CD4-positive, CD25-positive, alpha-beta regulatory T cell (primary cell): Measurements from ENCODE around the gene ZNF497. TPM values are rescaled to one million over a fixed set of nuclear protein-coding genes. Genes with fewer than 3 reads are reported as not detected.

ENCODE experiments used
- ATAC-seq, 2 donors: fragments of 150-1000 bp; cut with Tn5 transposase; one replicate each; pipeline ENCODE4 v1.10.0; 2021; ENCODE audit warnings: low read depth in 2 of 2, moderate number of reproducible peaks in 2 of 2, moderate library complexity in 1 of 2
- DNase-seq, 3 donors: peaks; one replicate each; pipeline versions ENCODE4 v3.0.0 to v3.0.0-alpha.2; 2012 to 2022; ENCODE audit warnings: mixed read lengths in 1 of 3
- H3K27ac ChIP-seq: one replicate; pipeline ENCODE4 v1.7.0; 2013; ENCODE audit warnings: mild to moderate bottlenecking, low read length; ENCODE audit not compliant: insufficient read depth, poor library complexity, severe bottlenecking
- H3K27me3 ChIP-seq: one replicate; pipeline ENCODE4 v1.7.0; 2013; ENCODE audit warnings: low read length; ENCODE audit not compliant: control insufficient read depth, insufficient read depth
- H3K36me3 ChIP-seq: one replicate; pipeline ENCODE4 v1.7.0; 2013; ENCODE audit warnings: mild to moderate bottlenecking, low read length, moderate library complexity; ENCODE audit not compliant: control insufficient read depth, insufficient read depth
- H3K4me1 ChIP-seq: 2 replicates; pipeline ENCODE4 v1.7.0; 2013; ENCODE audit warnings: mild to moderate bottlenecking, low read length; ENCODE audit not compliant: insufficient read depth, control insufficient read depth, poor library complexity, severe bottlenecking
- H3K4me3 ChIP-seq: one replicate; pipeline ENCODE4 v1.7.0; 2013; ENCODE audit warnings: low read depth, mild to moderate bottlenecking, low read length, moderate library complexity
- H3K9me3 ChIP-seq, 2 experiments: 1 replicate in 1 of 2; 2 replicates in 1 of 2; pipeline ENCODE4 v1.7.0; 2013; ENCODE audit warnings: low read length in 2 of 2, mild to moderate bottlenecking in 1 of 2, moderate library complexity in 1 of 2; ENCODE audit not compliant: control insufficient read depth in 2 of 2
- H3K27ac Mint-ChIP-seq, 3 donors: one replicate each; pipeline ENCODE4 v1.8.0; 2020 to 2022; ENCODE audit warnings: mild to moderate bottlenecking in 3 of 3, mixed read lengths in 3 of 3, moderate library complexity in 2 of 3
- H3K27me3 Mint-ChIP-seq: one replicate; pipeline ENCODE4 v1.8.0; 2022; ENCODE audit warnings: mild to moderate bottlenecking, mixed read lengths
- H3K36me3 Mint-ChIP-seq: one replicate; pipeline ENCODE4 v1.8.0; 2020; ENCODE audit warnings: mixed read lengths
- H3K4me1 Mint-ChIP-seq, 4 donors: one replicate each; pipeline ENCODE4 v1.8.0; 2020 to 2022; ENCODE audit warnings: mixed read lengths in 4 of 4, mild to moderate bottlenecking in 1 of 4
- H3K4me3 Mint-ChIP-seq, 4 donors: one replicate each; pipeline ENCODE4 v1.8.0; 2020 to 2022; ENCODE audit warnings: mild to moderate bottlenecking in 4 of 4, mixed read lengths in 4 of 4, moderate library complexity in 3 of 4
- H3K9me3 Mint-ChIP-seq, 7 donors: one replicate each; pipeline ENCODE4 v1.8.0; 2020 to 2022; ENCODE audit warnings: mixed read lengths in 7 of 7, mild to moderate bottlenecking in 3 of 7, moderate library complexity in 2 of 7
- polyA plus RNA-seq, 4 donors: library from polyadenylated mRNA; unstranded; fragments of 300-500 nt; fragmentation: Illumina TruSeq; gene quantifications; one replicate each; pipeline ENCODE4 v1.2.3, GENCODE V29; 2021
- total RNA-seq: library from RNA; stranded (reverse); gene quantifications from one replicate; pipeline ENCODE4 v1.2.3, GENCODE V29; 2022

Gene ZNF497
- total and polyA plus RNA-seq, 5 donors from 2014 or later: 0.27 to 0.79 (median 0.38) TPM

- H3K4me1 Mint-ChIP-seq: peaks cover 0 to 13% (median 2%) of the 10 kb centered on the region in 4 donors
- H3K9me3 Mint-ChIP-seq: no peaks in the 10 kb centered on the region
- H3K27ac Mint-ChIP-seq: no peak overlapping the region
- H3K4me1 ChIP-seq: peaks cover 22% of the 10 kb centered on the region
- ATAC-seq: no peak
- H3K27me3 Mint-ChIP-seq: no peaks in the 10 kb centered on the region
- H3K27me3 ChIP-seq: no peaks in the 10 kb centered on the region
- no peak overlapping the region for H3K4me3 ChIP-seq
- H3K4me3 Mint-ChIP-seq: peak overlapping the region in 1 of 4 donors; percentile 0
- peaks cover 6% of the 10 kb centered on the region for H3K36me3 Mint-ChIP-seq
- no peaks in the 10 kb centered on the region for H3K9me3 ChIP-seq
- no peak overlapping the region for H3K27ac ChIP-seq
- no peak for DNase-seq
- H3K36me3 ChIP-seq: peaks cover 6% of the 10 kb centered on the region
These were observed 32.1 kb downstream of the ZNF497 start for GRCh38 chr19:58330458-58330857.

- peak overlapping the region in 2 of 4 donors; percentile 8 for H3K4me3 Mint-ChIP-seq
- no peak overlapping the region for H3K27ac Mint-ChIP-seq
- DNase-seq (peak in 1 of 3 donors; percentile 15), ATAC-seq (no peak)
- H3K27me3 Mint-ChIP-seq: no peaks in the 10 kb centered on the region
- Histone ChIP-seq H3K36me3 (no peaks in the 10 kb centered on the region), H3K9me3 (no peaks in the 10 kb centered on the region), H3K27ac (no peak overlapping the region), H3K4me3 (no peak overlapping the region), H3K27me3 (no peaks in the 10 kb centered on the region), H3K4me1 (peaks cover 22% of the 10 kb centered on the region)
- no peaks in the 10 kb centered on the region for H3K9me3 Mint-ChIP-seq
- H3K36me3 Mint-ChIP-seq: no peaks in the 10 kb centered on the region
- H3K4me1 Mint-ChIP-seq: peaks cover 0 to 10% (median 2%) of the 10 kb centered on the region in 4 donors
These were observed 33.6 kb downstream of the ZNF497 start for GRCh38 chr19:58328999-58329398.

DNA sequence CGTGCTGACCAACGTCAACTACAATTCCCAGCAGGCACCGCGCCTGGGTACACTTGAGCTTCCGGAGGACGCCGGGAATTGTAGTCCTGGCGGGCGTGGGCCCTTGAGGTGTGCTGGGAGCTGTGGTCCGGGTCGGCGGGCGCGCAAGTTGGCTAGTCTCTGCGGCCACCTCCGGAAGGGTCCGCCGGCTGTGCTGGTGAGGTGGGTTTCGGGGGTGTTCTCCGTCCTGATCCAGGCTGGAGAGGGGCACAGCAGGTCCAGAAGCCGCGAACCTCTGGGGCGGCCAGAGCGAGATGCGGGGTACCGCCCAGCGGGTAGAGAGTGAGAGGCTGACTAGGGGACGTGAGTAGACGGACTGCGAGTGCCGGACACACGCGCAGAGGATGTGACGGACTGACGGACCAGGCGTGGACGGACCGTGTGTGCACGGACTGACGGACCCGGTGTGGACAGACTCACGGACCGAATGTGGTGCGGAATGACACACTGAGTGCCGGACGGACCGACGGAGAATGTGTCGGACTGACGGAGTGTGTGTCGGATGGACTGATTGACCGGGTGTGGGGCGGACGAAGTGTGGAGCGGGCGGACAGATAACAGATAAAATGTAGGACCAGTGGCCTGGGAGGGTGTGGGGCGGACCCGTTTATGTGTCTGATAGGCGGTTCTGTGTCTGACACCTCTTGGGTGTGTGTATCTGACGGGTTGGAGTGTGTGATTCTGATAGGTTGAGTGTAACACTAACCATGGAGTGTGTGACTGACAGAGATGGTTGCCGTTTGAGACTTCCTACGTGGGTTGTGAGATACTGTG is 35.4 kb downstream of the ZNF497 start, which contains the start of gene ZSCAN22:
ZSCAN22 (plus strand) TSS at position 81 of the 813 bp plus-strand sequence. CDS start 7,809 bp downstream, outside the sequence.
- Histone ChIP-seq H3K9me3 (no peaks in the 10 kb centered on the region), H3K4me1 (peaks cover 22% of the 10 kb centered on the region), H3K27ac (peak within 1 kb of the TSS; percentile 64), H3K4me3 (peak within 1 kb of the TSS; percentile 81), H3K36me3 (no peaks in the 10 kb centered on the region), H3K27me3 (no peaks in the 10 kb centered on the region)
- no peaks in the 10 kb centered on the region for H3K9me3 Mint-ChIP-seq
- peaks cover 4% of the 10 kb centered on the region for H3K36me3 Mint-ChIP-seq
- ATAC-seq (peak; percentile 95), DNase-seq (peak; percentile 83 to 94 (median 83))
- H3K4me3 Mint-ChIP-seq: no peak within 1 kb of the TSS
- peaks cover 0 to 7% (median 2%) of the 10 kb centered on the region in 4 donors for H3K4me1 Mint-ChIP-seq
- H3K27me3 Mint-ChIP-seq: no peaks in the 10 kb centered on the region
- no peak within 1 kb of the TSS for H3K27ac Mint-ChIP-seq

DNA sequence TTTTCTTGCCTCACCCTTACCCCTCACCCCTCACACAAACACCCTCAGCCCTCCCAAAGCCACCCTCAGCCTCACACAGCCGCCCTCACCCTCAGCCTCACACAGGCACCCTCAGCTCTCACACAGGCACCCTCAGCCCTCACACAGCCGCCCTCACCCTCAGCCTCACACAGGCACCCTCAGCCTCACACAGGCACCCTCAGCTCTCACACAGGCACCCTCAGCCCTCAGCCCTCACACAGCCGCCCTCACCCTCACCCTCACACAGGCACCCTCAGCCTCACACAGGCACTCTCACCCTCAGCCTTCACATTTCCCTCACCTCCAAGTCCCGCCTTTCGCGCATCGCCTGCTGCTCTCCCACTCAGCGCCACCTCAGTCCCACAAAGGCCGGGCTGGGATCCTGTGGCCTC is 36.0 kb downstream of the ZNF497 start:
- Histone ChIP-seq H3K4me3 (peak overlapping the region; percentile 81), H3K4me1 (peaks cover 22% of the 10 kb centered on the region), H3K27ac (peak overlapping the region; percentile 64), H3K36me3 (no peaks in the 10 kb centered on the region), H3K9me3 (no peaks in the 10 kb centered on the region), H3K27me3 (no peaks in the 10 kb centered on the region)
- ATAC-seq (peak; percentile 16 to 25), DNase-seq (no peak)
- no peaks in the 10 kb centered on the region for H3K27me3 Mint-ChIP-seq
- no peak overlapping the region for H3K4me3 Mint-ChIP-seq
- H3K4me1 Mint-ChIP-seq: peaks cover 0 to 7% (median 2%) of the 10 kb centered on the region in 4 donors
- no peak overlapping the region for H3K27ac Mint-ChIP-seq
- H3K9me3 Mint-ChIP-seq: no peaks in the 10 kb centered on the region
- H3K36me3 Mint-ChIP-seq: peaks cover 4% of the 10 kb centered on the region

- no peaks in the 10 kb centered on the region for H3K36me3 ChIP-seq
- peaks cover 22% of the 10 kb centered on the region for H3K4me1 ChIP-seq
- no peaks in the 10 kb centered on the region for H3K9me3 ChIP-seq
- no peak overlapping the region for H3K27ac ChIP-seq
- Mint-ChIP-seq H3K36me3 (peaks cover 4% of the 10 kb centered on the region), H3K9me3 (no peaks in the 10 kb centered on the region), H3K27me3 (no peaks in the 10 kb centered on the region), H3K27ac (no peak overlapping the region), H3K4me3 (no peak overlapping the region), H3K4me1 (peaks cover 0 to 7% (median 2%) of the 10 kb centered on the region in 4 donors)
- peak overlapping the region; percentile 26 for H3K4me3 ChIP-seq
- no peak for ATAC-seq
- DNase-seq: no peak
- H3K27me3 ChIP-seq: no peaks in the 10 kb centered on the region
These were observed 37.1 kb downstream of the ZNF497 start for GRCh38 chr19:58325311-58326022.

DNA sequence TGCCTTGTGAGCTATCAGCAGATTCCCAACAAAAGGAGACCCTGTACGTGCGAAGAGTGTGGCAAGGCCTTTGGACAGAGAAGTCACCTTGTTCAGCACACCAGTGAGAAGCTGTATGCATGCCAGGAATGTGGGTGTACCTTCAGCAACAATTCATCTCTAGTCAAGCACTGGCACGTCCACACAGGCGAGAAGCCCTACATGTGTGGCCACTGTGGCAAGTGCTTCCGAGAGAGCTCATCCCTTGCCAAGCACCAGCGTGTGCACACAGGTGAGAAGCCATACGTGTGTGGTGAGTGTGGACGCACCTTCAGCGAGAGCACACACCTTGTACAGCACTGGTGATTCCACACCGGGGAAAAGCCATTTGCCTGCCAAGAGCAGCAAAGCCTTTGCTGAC is 43.3 kb downstream of the ZNF497 start:
- no peak for DNase-seq
- H3K4me3 Mint-ChIP-seq: no peak overlapping the region
- no peak for ATAC-seq
- H3K36me3 Mint-ChIP-seq: peaks cover 15% of the 10 kb centered on the region
- Histone ChIP-seq H3K27me3 (no peaks in the 10 kb centered on the region), H3K4me1 (no peaks in the 10 kb centered on the region), H3K36me3 (peaks cover 17% of the 10 kb centered on the region), H3K9me3 (no peaks in the 10 kb centered on the region), H3K27ac (no peak overlapping the region), H3K4me3 (no peak overlapping the region)
- H3K4me1 Mint-ChIP-seq: peaks cover 0 to 5% (median 2%) of the 10 kb centered on the region in 4 donors
- H3K27me3 Mint-ChIP-seq: no peaks in the 10 kb centered on the region
- H3K27ac Mint-ChIP-seq: peak overlapping the region in 1 of 3 donors; percentile 56
- peaks cover 0 to 1% (median 0%) of the 10 kb centered on the region in 7 donors for H3K9me3 Mint-ChIP-seq

GRCh38 chr19:58318297-58318696 is 44.3 kb downstream of the ZNF497 start:
- Mint-ChIP-seq H3K27me3 (no peaks in the 10 kb centered on the region), H3K4me1 (peaks cover 0 to 5% (median under 1%) of the 10 kb centered on the region in 4 donors), H3K27ac (no peak overlapping the region), H3K9me3 (peaks cover 0 to 2% (median 0%) of the 10 kb centered on the region in 7 donors), H3K4me3 (no peak overlapping the region), H3K36me3 (peaks cover 18% of the 10 kb centered on the region)
- ATAC-seq (no peak), DNase-seq (no peak)
- Histone ChIP-seq H3K4me3 (no peak overlapping the region), H3K36me3 (peaks cover 26% of the 10 kb centered on the region), H3K9me3 (peaks cover 0 to 2% of the 10 kb centered on the region in 2 experiments), H3K27ac (no peak overlapping the region), H3K27me3 (no peaks in the 10 kb centered on the region), H3K4me1 (no peaks in the 10 kb centered on the region)
